Neural cell (in vitro differentiated cells): Measurements from ENCODE around the gene GPR139. TPM values are rescaled to one million over a fixed set of nuclear protein-coding genes. Genes with fewer than 3 reads are reported as not detected.

Experiments
- H2AFZ ChIP-seq: fragments of 200-600, 300-800 bp; sonication (generic), shearing (Covaris generic); 2 replicates; pipeline ENCODE4 v1.6.0; 2014; ENCODE audit warnings: low read depth, mild to moderate bottlenecking, antibody characterized with exemption, low read length, moderate library complexity
- H3F3A ChIP-seq: fragments of 200-600 bp; shearing (Covaris generic); 2 replicates; pipeline ENCODE4 v1.6.1; 2016; ENCODE audit warnings: mild to moderate bottlenecking, moderate library complexity, mixed read lengths, antibody characterized with exemption, low read length; ENCODE audit not compliant: insufficient read depth, poor library complexity, severe bottlenecking
- H3K27ac ChIP-seq: fragments of 200-600, 300-800 bp; sonication (generic), shearing (Covaris generic); 2 replicates; pipeline ENCODE4 v1.5.1; 2014; ENCODE audit warnings: mild to moderate bottlenecking, low read length, moderate library complexity
- H3K27me3 ChIP-seq: fragments of 300-800, 200-600 bp; sonication (generic), shearing (Covaris generic); 2 replicates; pipeline ENCODE4 v1.6.0; 2014; ENCODE audit warnings: mild to moderate bottlenecking, low read depth, low read length, moderate library complexity; ENCODE audit not compliant: insufficient read depth
- H3K36me3 ChIP-seq: fragments of 300-800, 200-600 bp; sonication (generic), shearing (Covaris generic); 2 replicates; pipeline ENCODE4 v1.5.1; 2014; ENCODE audit warnings: mild to moderate bottlenecking, antibody characterized with exemption, low read length, moderate library complexity; ENCODE audit not compliant: insufficient read depth
- H3K4me2 ChIP-seq: fragments of 300-800, 200-600 bp; sonication (generic), shearing (Covaris generic); 2 replicates; pipeline ENCODE4 v1.6.0; 2014; ENCODE audit warnings: mild to moderate bottlenecking, low read length
- H3K4me3 ChIP-seq: fragments of 300-800, 200-600 bp; sonication (generic), shearing (Covaris generic); 2 replicates; pipeline ENCODE4 v1.5.1; 2014; ENCODE audit warnings: mild to moderate bottlenecking, low read length, moderate library complexity
- H3K79me2 ChIP-seq: fragments of 200-600 bp; shearing (Covaris generic); replicated peaks from 2 replicates; pipeline ENCODE4 v1.6.0; 2014; ENCODE audit warnings: mild to moderate bottlenecking, low read length, moderate library complexity; ENCODE audit not compliant: insufficient read depth
- H3K9ac ChIP-seq: fragments of 300-800, 200-600 bp; sonication (generic), shearing (Covaris generic); 2 replicates; pipeline ENCODE4 v1.6.1; 2016; ENCODE audit warnings: mild to moderate bottlenecking, low read length, mixed read lengths
- H3K9me2 ChIP-seq: fragments of 200-600 bp; shearing (Covaris generic); 2 replicates; pipeline ENCODE4 v1.6.1; 2016; ENCODE audit warnings: mild to moderate bottlenecking, low read length, mixed read lengths; ENCODE audit not compliant: insufficient read depth
- H3K9me3 ChIP-seq: fragments of 200-600, 300-800 bp; sonication (generic), shearing (Covaris generic); 2 replicates; pipeline ENCODE4 v1.6.1; 2016; ENCODE audit warnings: mild to moderate bottlenecking, mixed run types, low read length, moderate library complexity, mixed read lengths
- H4K20me1 ChIP-seq: fragments of 200-600 bp; shearing (Covaris generic); 2 replicates; pipeline ENCODE4 v1.6.1; 2016; ENCODE audit warnings: mild to moderate bottlenecking, mixed run types; ENCODE audit not compliant: insufficient read depth
- CTCF ChIP-seq: fragments of 450-650 bp; IDR thresholded peaks from 2 replicates; pipeline ENCODE4 v1.5.1; 2014; ENCODE audit warnings: antibody characterized with exemption, mild to moderate bottlenecking, moderate library complexity; ENCODE audit not compliant: poor library complexity, severe bottlenecking
- EP300 ChIP-seq: fragments of 450-650 bp; conservative IDR thresholded peaks from 2 replicates; pipeline ENCODE4 v1.6.1; 2014; ENCODE audit warnings: antibody characterized with exemption, mild to moderate bottlenecking, moderate library complexity; ENCODE audit not compliant: poor library complexity, severe bottlenecking
- EZH2 ChIP-seq: fragments of 200-600, 300-800 bp; shearing (Covaris generic), sonication (generic); IDR thresholded peaks from 2 replicates; pipeline ENCODE4 v1.6.1; 2014; ENCODE audit warnings: antibody characterized with exemption, low read length, borderline replicate concordance, mild to moderate bottlenecking; ENCODE audit not compliant: insufficient read depth, poor library complexity, severe bottlenecking
- MXI1 ChIP-seq: fragments of 450-650 bp; conservative IDR thresholded peaks from 2 replicates; pipeline ENCODE4 v1.6.1; 2014; ENCODE audit warnings: antibody characterized with exemption, mild to moderate bottlenecking; ENCODE audit not compliant: poor library complexity, severe bottlenecking
- POLR2AphosphoS5 ChIP-seq: IDR thresholded peaks from 2 replicates; pipeline ENCODE4 v1.6.1; 2012
- RAD21 ChIP-seq: fragments of 450-650 bp; conservative IDR thresholded peaks from 2 replicates; pipeline ENCODE4 v1.6.1; 2014; ENCODE audit warnings: antibody characterized with exemption, mild to moderate bottlenecking, moderate library complexity
- REST ChIP-seq: IDR thresholded peaks from 2 replicates; pipeline ENCODE4 v1.6.1; 2012; ENCODE audit warnings: borderline replicate concordance
- SMC3 ChIP-seq: fragments of 450-650 bp; conservative IDR thresholded peaks from 2 replicates; pipeline ENCODE4 v1.6.1; 2014; ENCODE audit warnings: antibody characterized with exemption, mild to moderate bottlenecking, moderate library complexity; ENCODE audit not compliant: poor library complexity
- TAF1 ChIP-seq: IDR thresholded peaks from 2 replicates; pipeline ENCODE4 v1.6.1; 2012; ENCODE audit warnings: low read depth
- polyA plus RNA-seq: library from polyadenylated mRNA; depleted of rRNA; stranded (reverse); fragments of >200 nt; gene quantifications from 2 replicates; pipeline ENCODE4 v1.2.3, GENCODE V29; 2014

Gene GPR139
- polyA plus RNA-seq, 1 donor from 2014 or later: 0.52 TPM

- no peak overlapping the region for H3K4me3 ChIP-seq
- no peaks in the 10 kb centered on the region for H3K9me3 ChIP-seq
- H4K20me1 ChIP-seq: no peaks in the 10 kb centered on the region
- H2AFZ ChIP-seq: no peak overlapping the region
- H3K27me3 ChIP-seq: no peaks in the 10 kb centered on the region
- H3K4me2 ChIP-seq: no peak overlapping the region
- H3F3A ChIP-seq: no peaks in the 10 kb centered on the region
- H3K9ac ChIP-seq: no peak overlapping the region
- H3K9me2 ChIP-seq: no peaks in the 10 kb centered on the region
- H3K79me2 ChIP-seq: no peaks in the 10 kb centered on the region
- H3K27ac ChIP-seq: no peak overlapping the region
- no peaks in the 10 kb centered on the region for H3K36me3 ChIP-seq
- TF ChIP-seq CTCF: no peak
- TF ChIP-seq EZH2: no peak
- no peak for TF ChIP-seq POLR2AphosphoS5
These were observed 82.1 kb downstream of the GPR139 start for GRCh38 chr16:19991614-19992013.

GRCh38 chr16:19984135-19984534 lies 89.6 kb downstream of the GPR139 start:
- no peaks in the 10 kb centered on the region for H3K9me3 ChIP-seq
- no peak overlapping the region for H2AFZ ChIP-seq
- H3K36me3 ChIP-seq: no peaks in the 10 kb centered on the region
- H3K4me3 ChIP-seq: no peak overlapping the region
- no peaks in the 10 kb centered on the region for H3K79me2 ChIP-seq
- TF ChIP-seq EP300 (no peak), CTCF (no peak), SMC3 (no peak), TAF1 (no peak), MXI1 (no peak), EZH2 (no peak), REST (no peak), POLR2AphosphoS5 (no peak), RAD21 (no peak)
- no peaks in the 10 kb centered on the region for H3K9me2 ChIP-seq
- no peak overlapping the region for H3K27ac ChIP-seq
- H4K20me1 ChIP-seq: no peaks in the 10 kb centered on the region
- H3K27me3 ChIP-seq: no peaks in the 10 kb centered on the region
- no peak overlapping the region for H3K9ac ChIP-seq
- H3F3A ChIP-seq: no peaks in the 10 kb centered on the region
- no peak overlapping the region for H3K4me2 ChIP-seq

Other genes with a start within 250 kb of the GPR139 start
- 21.9 and 25.4 TPM in 2 replicates for gene GPRC5B, start 189.0 kb downstream of the GPR139 start, polyA plus RNA-seq